Pancreas (tissue), 10 donors: Measurements from ENCODE around the gene ADIPOQ. TPM values are rescaled to one million over a fixed set of nuclear protein-coding genes. Genes with fewer than 3 reads are reported as not detected.
"Not testable (repeated sequence)": the region's sequence is repeated elsewhere in the genome, so short reads cannot be mapped to it uniquely, and the experiment has no call there.

ENCODE experiments used
- ATAC-seq, 4 donors: fragments of 200-7000 bp; cut with Tn5 transposase; one replicate each; pipeline versions ENCODE4 v1.8.0 to v1.9.1; 2020; ENCODE audit warnings: mild to moderate bottlenecking in 4 of 4, moderate library complexity in 4 of 4
- DNase-seq, 6 donors: peaks; one replicate each; pipeline ENCODE4 v3.0.0-alpha.2; 2020
- FAIRE-seq: peaks from 2 replicates; lab custom pipeline; 2012; peaks lifted over from hg19 to GRCh38; lab: Jason Lieb, UNC
- H3K27ac ChIP-seq, 4 donors: fragments of 200-600 bp; sonication (generic); 1 replicate in 3 of 4; 2 replicates in 1 of 4; pipeline versions ENCODE4 v1.5.0 to v1.8.0; 2020
- H3K27me3 ChIP-seq, 4 donors: fragments of 200-600 bp; one replicate each; pipeline ENCODE4 v1.8.0; 2021
- H3K36me3 ChIP-seq, 3 donors: fragments of 200-600 bp; sonication (generic) in 1 of 3; one replicate each; pipeline versions ENCODE4 v1.5.0 to v1.8.0; 2020 to 2021
- H3K4me1 ChIP-seq, 3 donors: fragments of 200-600 bp; one replicate each; pipeline ENCODE4 v1.8.0; 2021
- H3K4me3 ChIP-seq, 4 donors: fragments of 200-600 bp; sonication (generic) in 2 of 4; one replicate each; pipeline versions ENCODE4 v1.5.0 to v1.8.0; 2020 to 2021
- H3K9me3 ChIP-seq, 4 donors: fragments of 200-600 bp; one replicate each; pipeline ENCODE4 v1.8.0; 2021
- WGBS, 2 donors: extraction: QIAGEN DNeasy Blood & Tissue Kit; methylation state at CpG; one replicate each; pipeline ENCODE4 v1.1.7; 2013; 5-methylcytosine and 5-hydroxymethylcytosine counted together
- intact Hi-C, 3 donors: fragments of 100-400 bp; cut with DNase I; formaldehyde crosslinking; loops; one replicate each; pipeline versions ENCODE4 v1.11.1 to v1.14.2; 2022
- polyA plus RNA-seq, 2 donors: library from polyadenylated mRNA; stranded (reverse); fragments of 200-250 nt; gene quantifications; one replicate each; pipeline ENCODE4 v1.2.3, GENCODE V29; 2013
- total RNA-seq, 6 donors: library from RNA; stranded (reverse); fragmentation: NEBNext Ultra II Directional in 4 of 6; extraction: Animal tissue kit (Norgen Biotek cat#: 25700) in 4 of 6; gene quantifications; one replicate each; pipeline versions ENCODE4 v1.2.1 to v1.2.4, GENCODE V29; 2021 to 2023
- TF ChIP-seq, protein P1 (sequence below), 4 donors: fragments of 200-600 bp; sonication (generic) in 3 of 4; IDR thresholded peaks; one replicate each; pipeline versions ENCODE4 v1.5.0 to v1.8.0; 2021; ENCODE audit warnings: antibody characterized with exemption in 4 of 4
- donor health status: healthy with polysubstance abuse.
- donor health status: DM: no; HTN: no; CAD: no; lungs with moderate emphysema.
- donor health status: DM: no; HTN: no; CAD: no.
- donor health status: control.
- donor health status: control.
- donor health status: Bipolar disorder and iron deficiency.
- donor health status: DM: yes; HTN: yes; CAD: no.
- donor health status: DM: no; HTN: no; CAD: no.
- donor health status: DM: no; HTN: no; CAD: no.
- donor health status: DM: yes; HTN: yes; CAD: no.

The ADIPOQ gene
- total RNA-seq: 10 to 100 TPM in 1 of 6 donors, 1 to 10 TPM in 2, under 1 TPM in 3; 0.03 to 15.1 (median 0.72) TPM
- polyA plus RNA-seq: 1 to 10 TPM in 1 of 2 donors, under 1 TPM in 1; 0.28 to 3.8 TPM

DNA sequence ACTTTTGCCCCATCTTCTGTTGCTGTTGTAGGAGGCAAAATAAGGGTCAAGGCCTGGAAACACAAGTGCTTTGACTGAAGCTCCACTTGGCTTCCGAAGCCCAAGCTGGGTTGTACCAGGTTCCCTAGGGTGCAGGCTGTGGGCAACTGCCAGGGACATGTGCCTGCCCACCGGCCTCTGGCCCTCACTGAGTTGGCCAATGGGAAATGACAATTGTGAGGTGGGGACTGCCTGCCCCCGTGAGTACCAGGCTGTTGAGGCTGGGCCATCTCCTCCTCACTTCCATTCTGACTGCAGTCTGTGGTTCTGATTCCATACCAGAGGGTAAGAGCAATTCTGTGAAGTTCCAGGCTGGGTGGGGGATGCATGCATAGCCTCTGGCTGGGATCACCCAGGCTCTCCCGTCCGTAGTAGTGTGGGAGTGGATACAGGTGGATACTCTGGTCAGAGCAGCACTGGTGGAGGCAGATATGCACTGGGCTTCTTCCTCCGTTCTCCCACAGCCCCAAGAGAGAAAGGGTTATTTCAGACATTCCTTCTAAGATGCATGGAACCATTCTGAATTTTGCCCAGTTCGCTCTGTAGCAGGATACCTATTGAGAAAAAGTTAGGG, at the start of gene ADIPOQ:
TSS of gene ADIPOQ (plus strand) at position 285 of the 613 bp plus-strand sequence. CDS start 10,349 bp downstream, outside the sequence.
- FAIRE-seq (no peak), DNase-seq (no peak), ATAC-seq (peak in 1 of 4 donors; percentile 20)
- no peaks in the 10 kb centered on the region for H3K27me3 ChIP-seq
- intact Hi-C loops: no loop called here
- H3K4me1 ChIP-seq: no peaks in the 10 kb centered on the region
- H3K4me3 ChIP-seq: no peak within 1 kb of the TSS
- H3K36me3 ChIP-seq: no peaks in the 10 kb centered on the region
- no peaks in the 10 kb centered on the region for H3K9me3 ChIP-seq
- TF ChIP-seq, protein P1, sequence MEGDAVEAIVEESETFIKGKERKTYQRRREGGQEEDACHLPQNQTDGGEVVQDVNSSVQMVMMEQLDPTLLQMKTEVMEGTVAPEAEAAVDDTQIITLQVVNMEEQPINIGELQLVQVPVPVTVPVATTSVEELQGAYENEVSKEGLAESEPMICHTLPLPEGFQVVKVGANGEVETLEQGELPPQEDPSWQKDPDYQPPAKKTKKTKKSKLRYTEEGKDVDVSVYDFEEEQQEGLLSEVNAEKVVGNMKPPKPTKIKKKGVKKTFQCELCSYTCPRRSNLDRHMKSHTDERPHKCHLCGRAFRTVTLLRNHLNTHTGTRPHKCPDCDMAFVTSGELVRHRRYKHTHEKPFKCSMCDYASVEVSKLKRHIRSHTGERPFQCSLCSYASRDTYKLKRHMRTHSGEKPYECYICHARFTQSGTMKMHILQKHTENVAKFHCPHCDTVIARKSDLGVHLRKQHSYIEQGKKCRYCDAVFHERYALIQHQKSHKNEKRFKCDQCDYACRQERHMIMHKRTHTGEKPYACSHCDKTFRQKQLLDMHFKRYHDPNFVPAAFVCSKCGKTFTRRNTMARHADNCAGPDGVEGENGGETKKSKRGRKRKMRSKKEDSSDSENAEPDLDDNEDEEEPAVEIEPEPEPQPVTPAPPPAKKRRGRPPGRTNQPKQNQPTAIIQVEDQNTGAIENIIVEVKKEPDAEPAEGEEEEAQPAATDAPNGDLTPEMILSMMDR (IDR thresholded peaks at IDR 0.05): no peak
- 73 to 75% methylated on average over 7 of the region's 7 CpGs for WGBS, 2 donors
- H3K27ac ChIP-seq: no peak within 1 kb of the TSS

DNA sequence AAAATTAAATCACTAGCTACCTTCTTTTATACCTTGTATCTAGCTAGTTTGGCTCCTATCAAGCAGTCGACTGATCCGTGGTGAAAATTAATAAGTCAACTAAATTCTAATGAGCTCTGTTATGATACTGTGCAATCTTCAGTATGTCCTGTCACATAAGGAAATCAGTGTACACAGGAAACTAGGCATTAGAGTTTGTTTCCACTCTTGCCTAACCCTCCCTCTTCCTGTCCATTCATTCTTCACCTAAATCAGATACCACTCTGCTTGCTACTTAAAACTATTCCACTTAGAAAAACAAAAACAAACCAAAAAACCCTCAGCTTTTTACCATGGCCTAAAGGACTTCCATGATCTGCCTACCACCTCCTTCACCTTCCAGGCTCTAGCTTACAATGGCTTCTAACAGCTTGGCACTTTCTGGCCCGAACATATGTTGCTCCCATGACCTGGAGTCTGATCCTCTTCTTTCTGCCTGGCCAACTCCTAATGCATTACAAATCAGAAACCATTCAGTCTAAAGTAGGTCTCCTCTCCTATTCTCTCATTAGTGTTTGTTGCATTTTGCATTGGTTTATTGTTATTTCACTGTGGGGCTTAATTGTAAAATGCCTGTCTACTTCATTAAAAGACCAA, 44.2 kb upstream of the ADIPOQ start:
- TF ChIP-seq, protein P1 (IDR thresholded peaks at IDR 0.05): no peak
- ATAC-seq: no peak
- FAIRE-seq: no peak
- no peak for DNase-seq
- Histone ChIP-seq H3K36me3 (peaks cover 0 to 5% (median 0%) of the 10 kb centered on the region in 3 donors), H3K27me3 (no peaks in the 10 kb centered on the region), H3K4me1 (no peaks in the 10 kb centered on the region), H3K27ac (no peak overlapping the region), H3K9me3 (no peaks in the 10 kb centered on the region), H3K4me3 (no peak overlapping the region)
- 82 to 89% methylated on average over 3 of the region's 3 CpGs for WGBS, 2 donors
- intact Hi-C loops: no loop called here

DNA sequence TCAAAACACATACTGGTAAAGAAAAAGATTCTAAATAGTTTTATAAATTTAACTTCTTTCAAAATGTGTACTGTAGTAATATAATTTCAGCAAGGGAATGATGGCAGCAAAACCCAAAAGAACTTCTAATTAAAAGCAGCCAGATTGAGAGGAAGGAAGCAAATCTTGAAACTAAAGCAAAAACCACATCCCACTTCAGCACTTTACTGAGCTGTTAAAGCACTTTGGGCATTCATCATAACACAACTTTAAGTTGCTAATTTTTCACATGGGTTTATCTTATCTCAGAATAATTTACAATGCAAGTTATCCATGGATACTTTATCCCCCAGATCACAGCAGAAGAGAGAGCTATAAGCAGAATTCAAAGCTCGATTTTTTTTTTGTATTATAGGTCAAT, 42.2 kb upstream of the ADIPOQ start:
- Histone ChIP-seq H3K36me3 (peaks cover 0 to 5% (median 0%) of the 10 kb centered on the region in 3 donors), H3K27ac (no peak overlapping the region), H3K27me3 (no peaks in the 10 kb centered on the region), H3K4me3 (no peak overlapping the region), H3K4me1 (peaks cover 0 to 3% (median 0%) of the 10 kb centered on the region in 3 donors), H3K9me3 (no peaks in the 10 kb centered on the region)
- TF ChIP-seq, protein P1 (IDR thresholded peaks at IDR 0.05): no peak
- intact Hi-C loops: no loop called here
- WGBS, 2 donors: 87 to 94% methylated on average over 1 of the region's 1 CpG
- ATAC-seq (no peak), FAIRE-seq (no peak), DNase-seq (no peak)

DNA sequence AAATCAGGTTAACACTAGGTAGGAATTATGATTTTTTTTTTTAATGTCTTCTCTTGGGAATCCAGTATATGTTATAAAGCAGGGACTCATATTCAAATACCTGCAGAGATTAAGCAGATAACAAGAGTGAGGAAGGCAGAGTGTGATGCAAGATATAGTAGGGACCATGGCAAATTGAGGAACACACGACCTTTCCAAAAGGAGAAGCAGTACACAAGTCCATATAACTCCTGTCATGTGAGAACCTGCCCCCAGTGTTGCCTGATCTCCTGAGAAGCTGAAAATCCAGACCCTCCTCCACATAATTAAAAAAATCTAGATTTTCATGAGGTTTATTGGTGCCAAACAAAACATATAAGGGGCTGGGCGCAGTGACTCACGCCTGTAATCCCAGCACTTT, 39.8 kb upstream of the ADIPOQ start:
- no peaks in the 10 kb centered on the region for H3K36me3 ChIP-seq
- peaks cover 0 to 11% (median 0%) of the 10 kb centered on the region in 3 donors for H3K4me1 ChIP-seq
- no peaks in the 10 kb centered on the region for H3K27me3 ChIP-seq
- no peak for FAIRE-seq
- TF ChIP-seq, protein P1 (IDR thresholded peaks at IDR 0.05): no peak
- ATAC-seq: no peak
- WGBS, 2 donors: 83 to 94% methylated on average over 3 of the region's 3 CpGs
- H3K4me3 ChIP-seq: no peak overlapping the region
- H3K9me3 ChIP-seq: no peaks in the 10 kb centered on the region
- intact Hi-C loops: no loop called here
- DNase-seq: no peak
- no peak overlapping the region for H3K27ac ChIP-seq

DNA sequence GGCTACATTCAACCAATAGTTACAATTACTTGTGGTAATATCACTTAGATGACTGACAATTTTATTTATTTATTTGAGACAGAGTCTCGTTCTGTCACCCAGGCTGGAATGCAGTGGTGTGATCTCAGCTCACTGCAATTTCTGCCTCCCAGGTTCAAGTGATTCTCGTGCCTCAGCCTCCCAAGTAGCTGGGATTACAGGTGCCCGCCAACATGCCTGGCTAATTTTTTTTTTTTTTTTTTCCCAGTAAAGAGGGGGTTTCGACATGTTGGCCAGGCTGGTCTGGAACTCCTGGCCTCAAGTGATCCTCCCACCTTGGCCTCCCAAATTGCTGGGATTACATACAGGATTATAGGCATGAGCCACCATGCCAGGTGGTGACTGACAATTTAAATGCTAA, 39.1 kb upstream of the ADIPOQ start:
- H3K27ac ChIP-seq, DNase-seq, FAIRE-seq, H3K27me3 ChIP-seq, H3K36me3 ChIP-seq, ATAC-seq, H3K4me3 ChIP-seq, H3K9me3 ChIP-seq, intact Hi-C loops: not testable (repeated sequence)
- 87 to 92% methylated on average over 4 of the region's 4 CpGs for whole genome bisulfite sequencing, 2 donors
- peaks cover 0 to 11% (median 0%) of the 10 kb centered on the region in 3 donors for H3K4me1 ChIP-seq
